HEK293T (cell line): ENCODE measurements around the gene HAGH.

Source experiments
- ARNT ChIP-seq: fragments of 450-650 bp; IDR thresholded peaks from 2 replicates; pipeline ENCODE4 v1.6.1; 2017; ENCODE audit warnings: mild to moderate bottlenecking
- BHLHE40 ChIP-seq: fragments of 450-650 bp; IDR thresholded peaks from 2 replicates; pipeline ENCODE4 v1.6.1; 2016; ENCODE audit warnings: mild to moderate bottlenecking, moderate library complexity, borderline replicate concordance
- CTBP1 ChIP-seq: fragments of 450-650 bp; IDR thresholded peaks from 2 replicates; pipeline ENCODE4 v1.6.1; 2016; ENCODE audit warnings: borderline replicate concordance
- ELF4 ChIP-seq: fragments of 450-650 bp; IDR thresholded peaks from 2 replicates; pipeline ENCODE4 v1.6.1; 2017; ENCODE audit warnings: antibody characterized with exemption
- FOXA1 ChIP-seq: fragments of 450-650 bp; IDR thresholded peaks from 2 replicates; pipeline ENCODE4 v1.6.1; 2016; ENCODE audit warnings: mild to moderate bottlenecking
- FOXK2 ChIP-seq: fragments of 450-650 bp; IDR thresholded peaks from 2 replicates; pipeline ENCODE4 v1.6.1; 2016; ENCODE audit warnings: mild to moderate bottlenecking
- FOXM1 ChIP-seq: fragments of 450-650 bp; IDR thresholded peaks from 2 replicates; pipeline ENCODE4 v1.6.1; 2017; ENCODE audit warnings: mild to moderate bottlenecking, borderline replicate concordance
- HDGF ChIP-seq: fragments of 450-650 bp; IDR thresholded peaks from 2 replicates; pipeline ENCODE4 v1.6.1; 2017; ENCODE audit warnings: antibody characterized with exemption, borderline replicate concordance
- LEF1 ChIP-seq: fragments of 450-650 bp; IDR thresholded peaks from 2 replicates; pipeline ENCODE4 v1.6.1; 2017; ENCODE audit warnings: mild to moderate bottlenecking, borderline replicate concordance
- SP1 ChIP-seq: fragments of 450-650 bp; IDR thresholded peaks from 2 replicates; pipeline ENCODE4 v1.6.1; 2017
- SUZ12 ChIP-seq: fragments of 450-650 bp; IDR thresholded peaks from 2 replicates; pipeline ENCODE4 v1.6.1; 2016; ENCODE audit warnings: mild to moderate bottlenecking
- TARDBP ChIP-seq: fragments of 450-650 bp; IDR thresholded peaks from 2 replicates; pipeline ENCODE4 v1.6.1; 2016
- ZNF384 ChIP-seq: fragments of 450-650 bp; IDR thresholded peaks from 2 replicates; pipeline ENCODE4 v1.6.1; 2016
- TF ChIP-seq, protein P1 (sequence below): fragments of 450-650 bp; IDR thresholded peaks from 2 replicates; pipeline ENCODE4 v1.6.1; 2016

DNA sequence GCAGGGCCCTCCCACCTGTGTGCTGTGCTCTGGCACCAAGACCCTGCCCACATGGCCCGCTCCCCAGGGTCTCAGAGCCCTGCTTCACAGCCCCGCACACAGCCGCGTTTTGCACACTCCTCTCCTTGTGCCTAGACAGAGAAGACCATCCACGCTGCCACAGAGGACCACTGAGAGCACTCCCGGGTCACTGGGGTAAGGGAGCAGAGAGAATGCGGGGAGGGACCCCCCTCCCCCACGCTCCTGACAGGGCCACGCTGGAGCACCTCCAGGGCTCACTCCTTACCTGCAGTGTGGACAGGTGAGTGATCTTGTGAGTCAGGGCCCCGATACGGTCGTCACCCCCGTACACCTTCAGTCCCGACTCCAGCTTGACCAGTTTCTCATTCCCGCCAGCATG is 7.0 kb downstream of the HAGH start:
- TF ChIP-seq TARDBP (no peak), ZNF384 (no peak), SP1 (no peak), FOXA1 (no peak), HDGF (no peak), FOXK2 (no peak), BHLHE40 (no peak), ARNT (no peak), FOXM1 (no peak), SUZ12 (no peak), CTBP1 (no peak), ELF4 (no peak), LEF1 (no peak)
- TF ChIP-seq, protein P1, sequence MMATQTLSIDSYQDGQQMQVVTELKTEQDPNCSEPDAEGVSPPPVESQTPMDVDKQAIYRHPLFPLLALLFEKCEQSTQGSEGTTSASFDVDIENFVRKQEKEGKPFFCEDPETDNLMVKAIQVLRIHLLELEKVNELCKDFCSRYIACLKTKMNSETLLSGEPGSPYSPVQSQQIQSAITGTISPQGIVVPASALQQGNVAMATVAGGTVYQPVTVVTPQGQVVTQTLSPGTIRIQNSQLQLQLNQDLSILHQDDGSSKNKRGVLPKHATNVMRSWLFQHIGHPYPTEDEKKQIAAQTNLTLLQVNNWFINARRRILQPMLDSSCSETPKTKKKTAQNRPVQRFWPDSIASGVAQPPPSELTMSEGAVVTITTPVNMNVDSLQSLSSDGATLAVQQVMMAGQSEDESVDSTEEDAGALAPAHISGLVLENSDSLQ, result no peak
